Activated CD4-positive, CD25-positive, alpha-beta regulatory T cell treated with anti-CD3 and anti-CD28 coated beads, Interleukin-2, amount 50 U/mL, for 16 hours (primary cell): ENCODE data around the gene ACSM4.
"Not testable (repeated sequence)": the region's sequence is repeated elsewhere in the genome, so short reads cannot be mapped to it uniquely, and the experiment has no call there.

Experiments
- DNase-seq: peaks from one replicate; pipeline ENCODE4 v3.0.0-alpha.2; 2020; ENCODE audit warnings: low read depth, low spot score

ACSM4 gene

GRCh38 chr12:7337790-7338189, 33.9 kb downstream of the ACSM4 start:
- not testable (repeated sequence) for DNase-seq

- DNase-seq = no peak
Observed at GRCh38 chr12:7339675-7340074, 35.8 kb downstream of the ACSM4 start.

GRCh38 chr12:7344833-7345606, 41.1 kb downstream of the ACSM4 start:
- DNase-seq = no peak

- no peak for DNase-seq
Observed at GRCh38 chr12:7346551-7347225, 42.8 kb downstream of the ACSM4 start.

GRCh38 chr12:7349418-7349817, 45.5 kb downstream of the ACSM4 start:
- DNase-seq = no peak

DNA sequence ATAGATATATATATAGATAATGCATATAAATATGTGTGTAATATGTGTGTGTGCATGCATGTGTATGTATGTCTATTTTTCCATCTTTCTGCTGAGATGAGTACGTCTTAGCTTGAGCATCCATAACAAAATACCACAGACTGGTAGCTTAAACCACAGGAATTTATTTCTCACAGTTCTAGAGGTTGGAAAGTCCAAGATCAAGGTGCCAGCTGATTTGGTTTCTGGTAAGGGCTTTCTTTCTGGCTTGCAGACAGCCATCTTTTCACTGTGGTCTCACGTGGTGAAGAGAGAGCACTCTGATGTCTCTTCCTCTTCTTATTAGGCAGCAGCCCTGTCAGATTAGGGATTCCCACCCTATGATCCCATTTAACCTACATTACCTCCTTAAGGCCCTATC, 47.3 kb downstream of the ACSM4 start:
- DNase-seq = no peak

DNA sequence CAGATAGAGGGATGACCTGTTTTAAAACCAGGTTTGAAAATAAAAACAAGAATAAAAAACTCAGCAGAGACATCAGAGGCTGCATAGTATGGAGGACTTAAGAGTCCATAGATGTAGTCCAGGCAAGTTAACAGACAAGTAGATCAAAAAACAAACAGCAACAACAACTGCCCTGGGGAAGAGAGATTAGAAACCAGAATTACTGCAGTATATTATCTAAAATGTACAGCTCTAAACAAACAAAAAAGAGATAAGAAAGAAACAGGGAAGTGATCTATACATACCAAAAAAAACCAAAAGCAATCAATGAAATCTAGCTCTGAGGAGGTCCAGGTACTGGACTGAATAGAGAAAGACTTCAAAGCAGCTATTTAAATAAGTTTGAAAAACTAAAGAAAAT, 48.8 kb downstream of the ACSM4 start:
- no peak for DNase-seq

DNA sequence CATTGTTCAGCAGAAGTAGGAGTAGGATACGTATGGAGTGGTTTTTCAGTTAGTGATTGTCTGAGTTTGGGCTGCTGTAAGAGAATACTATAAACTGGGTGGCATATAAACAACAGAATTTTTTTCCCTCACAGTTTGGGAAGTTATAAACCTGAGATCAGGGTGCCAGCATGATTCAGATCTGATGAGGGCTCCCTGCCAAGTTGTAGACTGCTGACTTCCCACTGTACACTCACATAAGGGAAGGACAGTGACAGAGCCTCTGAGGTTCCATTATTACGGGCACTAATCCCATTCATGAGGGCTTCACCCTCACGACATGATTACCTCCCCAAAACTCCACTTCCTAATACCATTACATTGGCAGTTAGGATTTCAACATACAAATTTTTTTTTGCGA, 50.7 kb downstream of the ACSM4 start:
- DNase-seq = no peak

DNA sequence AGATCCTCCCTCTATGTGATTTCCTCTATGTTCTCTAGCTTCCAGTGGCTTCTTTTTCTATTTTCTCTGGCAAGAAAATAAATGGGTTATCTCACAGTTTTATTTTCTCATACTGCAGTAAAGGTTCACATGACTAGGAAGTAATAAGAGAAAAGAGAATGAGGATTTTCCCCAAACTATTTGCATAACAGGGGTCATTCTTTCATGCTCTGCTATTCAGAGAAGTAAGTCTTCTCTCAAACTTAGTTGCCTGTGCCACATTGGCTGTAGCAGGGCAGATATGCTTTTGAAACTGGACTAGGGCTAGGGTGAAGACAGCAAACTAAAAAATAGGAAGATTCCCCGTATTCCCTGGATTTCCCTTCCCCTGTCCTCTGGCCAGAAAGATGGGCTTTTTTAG, 57.4 kb downstream of the ACSM4 start:
- DNase-seq = no peak

DNA sequence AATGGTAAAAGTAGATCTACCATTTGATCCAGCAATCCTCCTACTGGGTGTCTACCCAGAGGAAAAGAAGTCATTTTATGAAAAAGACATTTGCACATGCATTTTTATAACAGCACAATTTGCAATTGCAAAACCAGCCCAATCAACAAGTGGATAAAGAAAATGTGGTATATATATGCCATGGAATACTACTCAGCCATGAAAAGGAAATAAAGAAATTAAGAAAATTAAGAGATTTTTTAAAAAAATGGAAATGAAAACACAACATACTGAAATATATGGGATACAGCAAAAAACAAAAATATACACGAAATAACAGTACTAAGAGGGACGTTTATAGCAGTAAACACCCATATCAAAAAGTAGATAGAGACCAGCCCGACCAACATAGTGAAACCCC, 58.9 kb downstream of the ACSM4 start:
- no peak for DNase-seq

GRCh38 chr12:7369274-7369729, 65.4 kb downstream of the ACSM4 start:
- DNase-seq = no peak

- no peak for DNase-seq
Observed at GRCh38 chr12:7373226-7373625, 69.4 kb downstream of the ACSM4 start.

GRCh38 chr12:7374423-7375144, 70.7 kb downstream of the ACSM4 start:
- DNase-seq = no peak

DNA sequence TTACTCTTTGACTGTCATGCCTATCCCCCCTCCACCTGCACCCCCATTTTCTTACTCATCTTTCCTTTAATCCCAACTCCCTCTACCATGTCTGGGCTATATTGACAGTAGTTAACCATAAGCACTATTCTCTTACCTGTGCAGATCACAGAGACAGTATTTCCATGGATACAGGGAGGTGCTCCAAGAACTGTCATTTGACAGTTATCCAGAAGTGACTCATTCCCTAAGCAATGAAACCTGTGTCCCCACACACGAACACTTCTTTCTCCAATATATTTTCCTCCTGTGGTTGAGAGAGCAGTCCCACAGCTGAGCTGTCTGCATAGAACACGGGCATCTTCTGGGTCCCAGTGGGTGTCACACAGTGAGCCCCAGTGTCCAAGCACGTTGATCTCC, 71.3 kb downstream of the ACSM4 start:
- DNase-seq = no peak

DNA sequence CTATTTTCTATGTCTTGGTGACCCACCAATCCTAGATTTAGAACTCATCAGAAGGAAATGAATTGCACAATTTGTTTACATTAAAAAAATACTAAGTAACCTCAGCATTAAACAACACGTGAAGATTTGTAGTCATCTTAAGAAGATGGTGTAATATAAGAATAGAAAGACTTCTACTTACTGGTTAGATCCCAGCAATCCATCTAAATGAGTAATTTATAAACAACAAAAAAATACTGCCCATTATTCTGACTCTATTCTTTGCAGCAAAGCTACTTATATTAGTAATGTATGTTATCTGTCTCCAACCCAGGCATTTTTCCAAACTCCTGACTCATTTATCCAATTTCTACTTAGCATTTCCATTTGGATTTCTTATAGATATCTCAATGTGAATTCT, 72.3 kb downstream of the ACSM4 start:
- no peak for DNase-seq
